ENCODE measurements around the gene MGRN1.
A peak's percentile ranks its signal among the peaks of the same experiment; 100 is the strongest.

Gene MGRN1

GRCh38 chr16:4699046-4699556 is 74.5 kb downstream of the MGRN1 start:
- DNase-seq (ENCODE audit: low read depth), result no peak

GRCh38 chr16:4700380-4700996 is 75.9 kb downstream of the MGRN1 start:
- no peak for DNase-seq (ENCODE audit: low read depth)

GRCh38 chr16:4700997-4701743 is 76.5 kb downstream of the MGRN1 start:
- DNase-seq (ENCODE audit: low read depth), result no peak

- DNase-seq (ENCODE audit: low read depth), result no peak
Observed at GRCh38 chr16:4701791-4702465, 77.3 kb downstream of the MGRN1 start.

- no peak for DNase-seq (ENCODE audit: low read depth)
Observed at GRCh38 chr16:4702466-4702808, 77.8 kb downstream of the MGRN1 start.

- DNase-seq (ENCODE audit: low read depth), result no peak
Observed at GRCh38 chr16:4703906-4704305, 79.3 kb downstream of the MGRN1 start.

GRCh38 chr16:4704491-4704890 is 79.9 kb downstream of the MGRN1 start:
- no peak for DNase-seq (ENCODE audit: low read depth)

GRCh38 chr16:4704913-4705312 is 80.3 kb downstream of the MGRN1 start:
- no peak for DNase-seq (ENCODE audit: low read depth)

GRCh38 chr16:4706871-4707270 is 82.2 kb downstream of the MGRN1 start:
- no peak for DNase-seq (ENCODE audit: low read depth)

GRCh38 chr16:4709481-4709880 is 84.9 kb downstream of the MGRN1 start:
- no peak for DNase-seq (ENCODE audit: low read depth)

GRCh38 chr16:4713663-4714501 is 89.3 kb downstream of the MGRN1 start:
- no peak for DNase-seq (ENCODE audit: low read depth)

GRCh38 chr16:4714996-4715395 is 90.4 kb downstream of the MGRN1 start:
- DNase-seq (ENCODE audit: low read depth), result no peak

- DNase-seq (ENCODE audit: low read depth), result no peak
Observed at GRCh38 chr16:4718466-4718865, 93.8 kb downstream of the MGRN1 start.

GRCh38 chr16:4723071-4723767 is 98.6 kb downstream of the MGRN1 start:
- DNase-seq (ENCODE audit: low read depth), result no peak

GRCh38 chr16:4724661-4725270 is 100.1 kb downstream of the MGRN1 start:
- no peak for DNase-seq (ENCODE audit: low read depth)

- DNase-seq (ENCODE audit: low read depth), result no peak
Observed at GRCh38 chr16:4726616-4727015, 102.0 kb downstream of the MGRN1 start.

GRCh38 chr16:4728676-4729075 is 104.0 kb downstream of the MGRN1 start:
- DNase-seq (ENCODE audit: low read depth), result no peak

- DNase-seq (ENCODE audit: low read depth), result no peak
Observed at GRCh38 chr16:4729876-4730275, 105.2 kb downstream of the MGRN1 start.

GRCh38 chr16:4733211-4733742 is 108.7 kb downstream of the MGRN1 start:
- no peak for DNase-seq (ENCODE audit: low read depth)

GRCh38 chr16:4733747-4734062 is 109.1 kb downstream of the MGRN1 start:
- peak; percentile 8 for DNase-seq (ENCODE audit: low read depth)

Data from activated gamma-delta T cell treated with anti-CD3 and anti-CD28 coated beads, Interleukin-2, amount 50 U/mL, for 16 hours (primary cell).